Stimulated activated CD4-positive, alpha-beta T cell treated with anti-CD3 and anti-CD28 coated beads, Interleukin-4, amount 100 ng/mL, for 4 hours (primary cell): Measurements from ENCODE around the gene TMEM151B.
"Not testable (repeated sequence)": the region's sequence is repeated elsewhere in the genome, so short reads cannot be mapped to it uniquely, and the experiment has no call there.

ENCODE experiments used
- DNase-seq, 2 experiments: peaks; one replicate each; pipeline ENCODE4 v3.0.0-alpha.2; 2020

Gene TMEM151B

DNA sequence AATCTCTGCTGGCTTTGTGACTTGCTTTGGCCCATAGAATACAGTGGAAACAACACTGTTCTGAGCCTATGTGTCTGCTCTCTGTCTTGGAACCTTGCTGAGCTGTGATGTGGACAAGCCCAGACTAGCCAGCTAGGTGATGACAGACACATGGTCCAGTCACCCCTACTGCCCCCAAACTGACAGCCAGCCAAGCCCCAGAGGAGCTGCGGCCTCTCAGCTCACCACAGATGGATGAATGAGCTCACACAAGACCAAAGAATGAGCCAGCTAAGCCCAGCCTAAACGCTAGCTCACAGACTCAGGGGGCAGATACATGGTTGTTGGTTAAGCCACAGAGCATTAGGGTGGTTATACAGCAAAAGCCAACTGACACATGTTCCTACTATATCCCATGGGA is 38.8 kb downstream of the TMEM151B start:
- DNase-seq: no peak

DNA sequence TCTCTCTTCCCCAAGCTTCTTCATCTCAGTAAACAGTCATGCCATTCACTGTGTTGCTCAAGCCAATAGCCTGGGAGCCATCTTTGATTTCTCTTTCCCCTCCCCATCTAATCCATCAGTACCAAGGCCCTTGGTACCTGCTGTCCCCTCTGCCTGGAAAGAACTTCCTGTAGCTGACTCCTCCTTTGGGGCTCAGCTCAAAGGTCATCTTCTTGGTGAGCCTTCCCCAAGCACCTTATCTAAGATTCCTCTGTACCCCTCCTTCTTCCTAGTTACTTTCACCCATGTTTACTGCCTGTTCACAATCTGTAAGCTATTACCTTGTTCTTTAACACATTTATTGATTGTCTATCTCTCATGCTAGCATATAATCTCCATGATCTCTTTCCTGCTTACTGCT is 39.4 kb downstream of the TMEM151B start:
- DNase-seq: no peak

GRCh38 chr6:44310241-44310640 is 40.0 kb downstream of the TMEM151B start:
- no peak for DNase-seq

DNA sequence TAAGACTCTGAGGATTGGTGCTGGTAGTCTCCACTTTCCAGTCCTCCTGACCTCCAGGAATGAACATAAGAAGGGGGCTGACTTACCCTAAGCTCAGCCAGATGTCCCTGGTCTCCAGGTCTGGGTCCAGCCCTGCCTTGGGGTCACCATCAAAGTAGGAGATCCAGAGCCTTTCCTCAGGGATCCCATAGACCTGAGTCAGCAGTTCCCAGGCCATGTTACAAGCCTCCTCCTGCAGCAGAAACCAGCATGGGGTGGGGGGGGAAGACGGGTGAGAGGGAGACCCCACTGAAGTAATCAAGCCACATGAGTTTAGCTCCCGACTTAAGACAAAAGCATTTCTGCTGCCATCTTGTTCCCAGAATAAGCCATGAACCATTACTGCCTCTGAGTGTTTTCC is 41.1 kb downstream of the TMEM151B start:
- DNase-seq: no peak

DNA sequence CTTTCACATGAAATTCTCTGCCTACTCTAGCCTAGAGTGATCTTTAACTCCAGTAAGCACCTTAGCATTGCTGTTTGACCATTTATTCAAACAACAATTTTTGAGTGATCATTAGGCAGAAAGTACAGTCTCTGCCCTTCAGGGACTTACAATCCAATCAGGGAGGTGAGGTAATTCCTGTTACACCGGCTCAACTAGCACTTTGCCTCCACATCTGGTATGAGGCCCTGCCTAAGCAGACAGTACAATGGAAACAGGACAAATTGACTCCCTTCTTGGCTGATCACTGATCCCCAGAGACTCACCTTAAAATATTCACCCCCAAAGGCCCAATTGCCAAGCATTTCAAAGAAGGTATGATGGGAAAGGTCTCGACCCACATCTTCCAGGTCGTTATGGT is 41.5 kb downstream of the TMEM151B start:
- no peak for DNase-seq

DNA sequence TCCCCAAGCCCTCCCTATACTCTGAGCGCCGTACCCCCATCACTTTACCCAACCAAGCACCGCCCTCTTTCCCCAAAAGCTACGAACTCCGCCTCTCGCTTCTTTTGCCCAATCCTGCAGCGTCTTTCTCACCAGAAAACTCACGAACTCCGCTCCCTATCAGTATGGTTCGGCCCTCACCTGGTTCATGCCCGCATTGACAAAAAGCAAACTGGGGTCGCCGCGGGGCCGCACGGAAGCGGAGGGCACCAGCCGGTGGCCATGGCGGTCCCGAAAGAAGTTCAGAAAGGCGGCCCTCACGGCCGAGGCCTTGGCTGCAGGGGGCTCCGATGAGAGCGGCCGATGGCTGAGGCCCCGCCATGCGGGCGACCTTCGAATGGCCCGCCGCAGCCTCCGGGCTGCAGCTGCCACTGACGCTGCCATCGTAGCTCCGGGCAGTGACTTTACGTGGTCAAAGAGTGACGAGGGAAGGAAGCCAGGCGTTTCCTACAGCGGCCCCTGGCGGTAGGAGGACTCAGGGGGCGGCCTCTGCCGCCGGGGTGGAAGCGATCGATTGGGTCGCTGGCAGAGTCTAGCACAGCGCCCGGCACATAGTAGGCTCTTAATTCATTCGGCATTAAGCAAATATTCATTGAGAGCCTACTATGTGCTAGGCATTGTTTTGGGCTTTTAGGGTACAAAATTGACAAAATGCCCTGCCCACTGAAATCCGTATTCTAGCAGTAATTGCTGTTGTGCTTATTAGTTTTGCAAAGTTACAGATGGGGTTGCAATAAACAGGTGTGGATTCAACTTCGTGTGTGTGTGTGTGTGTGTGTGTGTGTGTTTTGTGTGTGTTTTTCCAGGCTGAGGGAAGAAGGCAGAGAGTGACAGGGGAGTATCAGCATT is 42.9 kb downstream of the TMEM151B start, which contains the start of gene AARS2:
TSS of gene AARS2 (minus strand) at position 447 of the 888 bp plus-strand sequence. CDS start at position 423, 24 bp downstream.
- peak; percentile 87 to 96 for DNase-seq

DNA sequence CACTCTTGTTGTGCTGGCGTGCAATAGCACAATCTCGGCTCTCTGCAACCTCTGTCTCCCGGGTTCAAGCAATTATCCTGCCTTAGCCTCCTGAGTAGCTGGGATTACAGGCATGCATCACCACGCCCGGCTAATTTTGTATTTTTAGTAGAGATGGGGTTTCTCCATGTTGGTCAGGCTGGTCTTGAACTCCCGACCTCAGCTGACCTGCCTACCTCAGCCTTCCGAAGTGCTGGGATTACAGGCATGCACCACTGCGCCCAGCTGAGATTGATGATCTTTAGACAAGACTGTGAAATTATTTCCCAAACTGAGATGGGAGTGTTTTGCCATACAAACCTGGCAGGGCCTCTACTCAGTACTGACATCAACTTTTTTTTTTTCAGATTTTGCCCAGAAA is 44.4 kb downstream of the TMEM151B start:
- DNase-seq: not testable (repeated sequence)

- DNase-seq: no peak
Observed at GRCh38 chr6:44315516-44315915, 45.3 kb downstream of the TMEM151B start.

DNA sequence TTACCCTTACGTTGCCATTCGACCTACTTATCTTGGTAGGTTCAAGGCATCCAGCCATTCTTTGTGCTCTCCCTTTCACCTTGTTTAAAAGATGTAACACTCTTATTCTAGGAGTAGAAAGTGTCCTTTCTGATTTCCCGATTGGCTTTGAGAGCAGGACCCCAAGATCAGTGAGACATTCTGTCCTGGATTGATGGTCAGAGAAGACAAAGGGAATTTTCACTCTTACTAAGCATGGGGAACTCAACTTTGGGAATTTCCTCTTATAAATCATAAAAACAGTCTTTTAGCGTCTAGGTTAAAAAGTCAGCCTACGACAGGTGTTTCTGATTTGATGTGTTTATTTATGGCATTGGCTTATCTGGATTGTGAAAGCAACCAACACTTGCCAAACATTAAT is 45.7 kb downstream of the TMEM151B start:
- DNase-seq: no peak

- no peak for DNase-seq
Observed at GRCh38 chr6:44316481-44316880, 46.2 kb downstream of the TMEM151B start.

DNA sequence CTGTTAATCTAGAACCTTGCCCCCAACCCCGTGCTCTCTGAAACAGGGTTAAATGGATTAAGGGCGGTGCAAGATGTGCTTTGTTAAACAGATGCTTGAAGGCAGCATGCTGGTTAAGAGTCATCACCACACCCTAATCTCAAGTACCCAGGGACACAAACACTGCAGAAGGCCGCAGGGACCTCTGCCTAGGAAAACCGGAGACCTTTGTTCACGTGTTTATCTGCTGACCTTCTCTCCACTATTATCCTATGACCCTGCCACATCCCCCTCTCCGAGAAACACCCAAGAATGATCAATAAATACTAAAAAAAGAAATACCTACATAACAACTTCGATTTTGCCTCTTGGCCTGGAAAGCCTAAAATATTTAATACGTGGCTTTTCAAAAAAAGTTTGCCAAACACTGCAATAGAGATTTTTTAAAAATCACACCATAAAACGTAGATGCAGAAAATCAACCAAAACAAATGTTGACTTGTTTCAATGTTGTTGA is 46.9 kb downstream of the TMEM151B start:
- not testable (repeated sequence) for DNase-seq

DNA sequence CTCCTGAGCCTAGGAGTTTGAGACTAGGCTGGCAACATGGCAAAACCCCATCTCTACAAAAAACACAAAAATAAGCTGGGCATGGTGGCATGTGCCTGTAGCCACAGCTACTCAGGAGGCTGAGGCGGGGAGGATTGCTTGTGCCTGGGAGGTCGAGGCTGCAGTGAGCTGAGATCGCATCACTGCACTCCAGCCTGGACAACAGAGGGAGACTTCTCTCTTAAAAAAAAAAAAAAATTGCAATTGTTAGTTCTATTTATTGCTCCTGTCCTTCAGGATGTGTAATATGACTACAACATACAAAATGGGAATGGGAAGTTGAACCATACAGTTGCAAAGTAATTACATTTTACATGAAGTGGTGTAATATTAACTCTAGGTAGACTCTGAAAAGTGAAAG is 51.0 kb downstream of the TMEM151B start:
- no peak for DNase-seq

GRCh38 chr6:44327096-44327495 is 56.8 kb downstream of the TMEM151B start:
- no peak for DNase-seq

GRCh38 chr6:44327760-44328159 is 57.5 kb downstream of the TMEM151B start:
- no peak for DNase-seq

DNA sequence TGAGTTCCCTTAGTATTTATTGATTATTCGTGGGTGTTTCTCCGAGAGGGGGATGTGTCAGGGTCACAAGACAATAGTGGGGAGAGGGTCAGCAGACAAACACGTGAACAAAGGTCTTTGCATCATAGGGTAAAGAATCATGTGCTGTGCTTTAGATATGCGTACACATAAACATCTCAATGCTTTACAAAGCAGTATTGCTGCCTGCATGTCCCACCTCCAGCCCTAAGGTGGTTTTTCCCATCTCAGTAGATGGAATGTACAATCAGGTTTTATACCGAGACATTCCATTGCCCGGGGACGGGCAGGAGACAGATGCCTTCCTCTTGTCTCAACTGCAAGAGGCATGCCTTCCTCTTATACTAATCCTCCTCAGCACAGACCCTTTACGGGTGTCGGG is 58.0 kb downstream of the TMEM151B start:
- not testable (repeated sequence) for DNase-seq

GRCh38 chr6:44329858-44330257 is 59.6 kb downstream of the TMEM151B start:
- no peak for DNase-seq

GRCh38 chr6:44332585-44332984 is 62.3 kb downstream of the TMEM151B start:
- no peak for DNase-seq

DNA sequence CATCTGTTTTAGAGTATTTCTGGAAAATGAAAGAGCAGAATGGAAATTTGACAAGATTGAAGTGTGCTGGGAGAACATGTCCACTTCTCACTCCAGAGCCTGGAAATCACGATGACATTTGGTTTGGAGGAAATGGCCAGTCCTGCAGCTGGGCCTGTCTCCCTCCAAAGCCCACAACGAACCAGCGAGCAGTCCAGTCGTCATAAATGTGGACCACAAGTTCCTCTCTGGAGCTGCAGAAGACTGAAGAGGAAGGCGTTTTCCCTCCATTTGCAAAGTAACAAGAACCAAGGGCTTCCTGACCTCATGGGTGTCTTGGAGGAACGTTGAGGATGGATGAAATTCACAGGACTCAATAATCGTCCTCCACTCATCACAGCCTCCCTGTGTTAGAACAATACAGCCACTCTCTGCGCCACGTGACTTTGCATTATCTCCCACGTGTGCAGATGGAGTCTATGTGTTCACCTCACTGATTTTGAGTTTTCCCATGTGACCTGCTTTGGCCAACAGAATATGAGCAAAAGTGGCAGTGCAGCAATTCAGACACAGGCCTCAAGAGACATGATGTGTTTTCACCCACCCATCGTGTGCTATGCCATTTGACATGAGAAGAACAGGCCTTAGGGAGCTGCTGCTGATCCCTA is 63.1 kb downstream of the TMEM151B start:
- no peak for DNase-seq

- DNase-seq: no peak
Observed at GRCh38 chr6:44333942-44334341, 63.7 kb downstream of the TMEM151B start.

GRCh38 chr6:44335631-44336030 is 65.4 kb downstream of the TMEM151B start:
- DNase-seq: no peak

DNA sequence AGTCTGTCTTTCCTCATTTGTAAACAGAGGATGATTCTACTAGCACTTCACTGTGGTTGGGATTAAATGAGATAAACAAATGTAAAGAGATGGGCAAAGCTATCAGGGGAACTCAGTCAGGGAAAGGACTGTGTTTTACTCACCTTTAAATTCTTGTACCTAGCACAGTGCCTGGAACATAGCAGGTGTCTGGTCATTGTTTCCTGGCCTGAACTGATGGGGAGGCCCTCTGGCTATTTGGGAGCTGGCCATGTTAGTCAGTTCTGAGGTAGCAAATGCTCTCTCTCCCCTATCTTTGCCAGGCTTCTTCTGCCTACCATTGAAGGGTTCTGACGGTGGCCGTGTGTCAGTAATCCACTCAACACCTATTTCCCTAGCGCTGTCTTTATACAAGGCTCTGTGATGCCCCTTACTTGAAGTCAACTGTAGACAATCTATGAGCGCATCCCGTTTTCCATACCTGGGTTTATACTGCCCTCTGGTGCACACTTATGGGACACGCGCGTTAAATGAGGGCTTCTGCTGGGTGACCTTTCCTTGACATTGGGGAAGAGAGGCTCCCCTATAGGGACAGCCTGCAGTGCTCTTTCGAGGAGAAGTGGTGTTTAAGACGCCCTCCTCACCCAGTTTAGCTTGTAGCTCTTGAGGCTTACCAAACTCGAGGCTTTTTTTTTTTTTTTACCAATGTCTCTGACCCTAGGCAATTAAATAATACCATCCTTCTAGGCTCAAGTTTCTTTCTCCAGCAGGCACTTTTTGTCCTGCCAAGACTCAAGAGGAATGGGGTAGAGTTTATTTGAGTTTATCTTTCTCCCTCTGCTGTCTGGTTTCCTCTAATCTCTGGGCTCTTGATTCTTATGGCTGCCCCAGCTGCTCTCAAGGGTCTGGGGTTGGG is 68.2 kb downstream of the TMEM151B start:
- DNase-seq: peak; percentile 54 to 61

- no peak for DNase-seq
Observed at GRCh38 chr6:44339301-44339700, 69.1 kb downstream of the TMEM151B start.
